Measurements from ENCODE around the gene ELAVL3. TPM values are rescaled to one million over a fixed set of nuclear protein-coding genes. Genes with fewer than 3 reads are reported as not detected.

The ELAVL3 gene
- polyA plus RNA-seq, 2 of the 4 experiments (the other 2 are of a cell fraction): 0.01 TPM; not detected in 1

GRCh38 chr19:11447347-11448262 is 33.2 kb downstream of the ELAVL3 start:
- H3K27ac ChIP-seq: no peak overlapping the region
- no peak overlapping the region for H3K4me2 ChIP-seq
- ChIA-PET POLR2A (no interaction called here), CTCF (interaction anchor here (0.6 to 2.0 kb wide), 13 partner anchors 8 to 506 kb away, joined by 3 to 8 read pairs (median 3); partner anchors contain the start of genes EPOR, ODAD3 and PRKCSH)
- TF ChIP-seq HOXA7 (CRISPR knock-in tag; IDR thresholded peaks at IDR 0.05): no peak
- no peak for TF ChIP-seq SMC3 (IDR thresholded peaks at IDR 0.05)
- no peak for TF ChIP-seq E2F6 (IDR thresholded peaks at IDR 0.05; ENCODE audit: borderline replicate concordance, low read depth)
- no peak for TF ChIP-seq TFCP2L1 (CRISPR knock-in tag; IDR thresholded peaks at IDR 0.05)
- TF ChIP-seq HMGXB4 (CRISPR knock-in tag; IDR thresholded peaks at IDR 0.05; ENCODE audit: borderline replicate concordance): no peak
- TF ChIP-seq EHF (CRISPR knock-in tag; IDR thresholded peaks at IDR 0.05): no peak
- 92% methylated on average over 21 of the region's 35 CpGs for WGBS (ENCODE audit: missing lambda C conversion rate)
- ATAC-seq: no peak
- H3K4me1 ChIP-seq: no peaks in the 10 kb centered on the region
- DNase-seq (ENCODE audit: low read depth in 1 of 2, low spot score in 1 of 2): no peak
- H3K9me3 ChIP-seq: no peaks in the 10 kb centered on the region
- H3K4me3 ChIP-seq: no peak overlapping the region
- no peak for FAIRE-seq

GRCh38 chr19:11446652-11447301 is 34.1 kb downstream of the ELAVL3 start:
- no peak for FAIRE-seq
- POLR2A ChIA-PET: interaction anchor here (1.1 kb wide), 1 partner anchor 72 kb away, joined by 3 read pairs; no protein-coding TSS in a partner anchor
- peak; percentile 40 to 70 for DNase-seq (ENCODE audit: low read depth in 1 of 2, low spot score in 1 of 2)
- no peak overlapping the region for H3K4me2 ChIP-seq
- H3K9me3 ChIP-seq: no peaks in the 10 kb centered on the region
- no peak overlapping the region for H3K27ac ChIP-seq
- TF ChIP-seq SMC3 (IDR thresholded peaks at IDR 0.05): peak; percentile 60
- TF ChIP-seq ZFP36 (IDR thresholded peaks at IDR 0.05; ENCODE audit: borderline replicate concordance, partially characterized antibody): no peak
- TF ChIP-seq CEBPB (IDR thresholded peaks at IDR 0.05): no peak
- no peak for TF ChIP-seq MYC (IDR thresholded peaks at IDR 0.05; ENCODE audit: borderline replicate concordance, low read length)
- no peak for TF ChIP-seq NR3C1 (IDR thresholded peaks at IDR 0.05)
- TF ChIP-seq FOXS1 (CRISPR knock-in tag; IDR thresholded peaks at IDR 0.05): no peak
- no peak for TF ChIP-seq FOSL2 (IDR thresholded peaks at IDR 0.05)
- TF ChIP-seq FOSL2 (CRISPR knock-in tag; IDR thresholded peaks at IDR 0.05): no peak
- TF ChIP-seq TFCP2L1 (CRISPR knock-in tag; IDR thresholded peaks at IDR 0.05): no peak
- TF ChIP-seq PBX3 (IDR thresholded peaks at IDR 0.05): no peak
- TF ChIP-seq USF2 (IDR thresholded peaks at IDR 0.05): no peak
- no peak for TF ChIP-seq KDM1A (IDR thresholded peaks at IDR 0.05; ENCODE audit: low read depth)
- TF ChIP-seq TP53 (CRISPR knock-in tag; IDR thresholded peaks at IDR 0.05): no peak
- no peak for TF ChIP-seq REST (IDR thresholded peaks at IDR 0.05)
- TF ChIP-seq CBX8 (IDR thresholded peaks at IDR 0.05): no peak
- no peak for TF ChIP-seq ATOH8 (CRISPR knock-in tag; IDR thresholded peaks at IDR 0.05; ENCODE audit: low read depth)
- no peak for TF ChIP-seq HOXA7 (CRISPR knock-in tag; IDR thresholded peaks at IDR 0.05)
- peak; percentile 62 for TF ChIP-seq CTCF (IDR thresholded peaks at IDR 0.05)
- TF ChIP-seq BHLHE40 (IDR thresholded peaks at IDR 0.05; ENCODE audit: low read depth, low read length): no peak
- peak; percentile 76 to 77 for TF ChIP-seq RAD21 (conservative IDR thresholded peaks at IDR 0.05 in 1 of 2, IDR thresholded peaks at IDR 0.05 in 1 of 2)
- WGBS (ENCODE audit: missing lambda C conversion rate): 45% methylated on average over 5 of the region's 23 CpGs
- CTCF ChIA-PET: interaction anchor here (0.6 to 2.0 kb wide), 15 partner anchors 8 to 203 kb away, joined by 3 to 29 read pairs (median 3); partner anchors contain the start of genes EPOR and SWSAP1
- ATAC-seq: peak; percentile 83 to 93; a peak in 5 of 6 replicates
- no peaks in the 10 kb centered on the region for H3K4me1 ChIP-seq
- no peak overlapping the region for H3K4me3 ChIP-seq
